K562 (cell line): ENCODE measurements around the gene SH3BP5. TPM values are rescaled to one million over a fixed set of nuclear protein-coding genes. Genes with fewer than 3 reads are reported as not detected.

ENCODE experiments used
- ATAC-seq: fragments of 200-7000 bp; cut with Tn5 transposase; 3 replicates; pipeline ENCODE4 v1.9.1; 2020; ENCODE audit warnings: moderate library complexity
- BruUV-seq: library from RNA; stranded (reverse); fragments of 400-500 nt; replicated peaks from 2 replicates; lab custom pipeline; 2021; lab: Mats Ljungman, UMichigan
- CTCF ChIA-PET: fragments of 300-600 bp; formaldehyde crosslinking; extraction: SDS; loops from one replicate; lab custom pipeline; 2021; ENCODE audit warnings: low intra/inter-chr PET ratio; lab: Yijun Ruan, JAX
- POLR2A ChIA-PET: fragments of 300-600, 350-650 bp; sonication (Branson Sonifier 250); formaldehyde crosslinking; extraction: SDS; loops from one replicate; lab custom pipeline; 2021; ENCODE audit warnings: antibody characterized with exemption, inconsistent platforms; lab: Yijun Ruan, JAX
- DNase-seq, 4 experiments: peaks; one replicate each; pipeline versions ENCODE4 v3.0.0 to v3.0.0-alpha.2; 2011 to 2018; ENCODE audit warnings: low spot score in 3 of 4, mixed read lengths in 3 of 4; ENCODE audit errors: extremely low read depth in 1 of 4
- FAIRE-seq: peaks from 2 replicates; lab custom pipeline; 2011; peaks lifted over from hg19 to GRCh38; lab: Jason Lieb, UNC
- H2AFZ ChIP-seq: 2 replicates; pipeline ENCODE4 v1.6.0; 2011; ENCODE audit warnings: low read depth, low read length, control low read depth, inconsistent platforms
- H3K27ac ChIP-seq: fragments of 200-600 bp; 3 replicates; pipeline ENCODE4 v1.8.0; 2011; ENCODE audit warnings: low read depth, mild to moderate bottlenecking, control low read depth, inconsistent platforms, low read length, moderate library complexity, mixed read lengths; ENCODE audit errors: extremely low read depth
- H3K27me3 ChIP-seq, 2 experiments: fragments of 300-600 bp in 1 of 2; 2 replicates in 1 of 2; 3 replicates in 1 of 2; pipeline versions ENCODE4 v1.6.0 to v1.8.0; 2011; ENCODE audit warnings: inconsistent platforms in 2 of 2, low read length in 2 of 2, mild to moderate bottlenecking in 1 of 2, mixed read lengths in 1 of 2, moderate library complexity in 1 of 2; ENCODE audit not compliant: control insufficient read depth in 2 of 2, insufficient read depth in 2 of 2
- H3K36me3 ChIP-seq: fragments of 300-600 bp; 3 replicates; pipeline ENCODE4 v1.8.0; 2011; ENCODE audit warnings: mild to moderate bottlenecking, low read length, inconsistent platforms; ENCODE audit not compliant: control insufficient read depth, insufficient read depth
- H3K4me1 ChIP-seq, 2 experiments: fragments of 200-600 bp in 1 of 2; replicated peaks in 1 of 2; 2 replicates in 1 of 2; 3 replicates in 1 of 2; pipeline versions ENCODE4 v1.5.1 to v1.8.0; 2011; ENCODE audit warnings: inconsistent platforms in 2 of 2, low read length in 2 of 2, mild to moderate bottlenecking in 1 of 2, mixed read lengths in 1 of 2, moderate library complexity in 1 of 2; ENCODE audit not compliant: control insufficient read depth in 2 of 2, insufficient read depth in 2 of 2
- H3K4me2 ChIP-seq: 2 replicates; pipeline ENCODE4 v1.6.1; 2011; ENCODE audit warnings: low read length, control low read depth, inconsistent platforms, mixed read lengths; ENCODE audit not compliant: insufficient read depth
- H3K4me3 ChIP-seq: fragments of 200-600 bp; sonication (generic), shearing (Covaris generic); 2 replicates; pipeline ENCODE4 v1.5.1; 2016; ENCODE audit warnings: control low read depth, inconsistent platforms
- H3K79me2 ChIP-seq: fragments of 200-600 bp; 3 replicates; pipeline ENCODE4 v1.8.0; 2011; ENCODE audit warnings: low read length, inconsistent platforms; ENCODE audit not compliant: control insufficient read depth, insufficient read depth
- H3K9ac ChIP-seq, 2 experiments: 2 replicates each; pipeline versions ENCODE4 v1.6.0 to v1.6.1; 2011; ENCODE audit warnings: low read depth in 2 of 2, low read length in 2 of 2, control low read depth in 1 of 2, inconsistent platforms in 1 of 2, mild to moderate bottlenecking in 1 of 2, mixed read lengths in 1 of 2; ENCODE audit not compliant: insufficient read depth in 1 of 2
- H3K9me1 ChIP-seq: one replicate; pipeline ENCODE4 v1.6.0; 2011; ENCODE audit warnings: inconsistent platforms, mild to moderate bottlenecking, low read length, moderate library complexity; ENCODE audit not compliant: control insufficient read depth, insufficient read depth
- H3K9me3 ChIP-seq: replicated peaks from 2 replicates; pipeline ENCODE4 v1.5.1; 2011; ENCODE audit warnings: low read depth, low read length, inconsistent platforms; ENCODE audit not compliant: control insufficient read depth, insufficient read depth
- H4K20me1 ChIP-seq: replicated peaks from 2 replicates; pipeline ENCODE4 v1.6.1; 2011; ENCODE audit warnings: low read length, inconsistent platforms, mixed read lengths; ENCODE audit not compliant: control insufficient read depth, insufficient read depth
- HINFP ChIP-seq: fragments of 450-650 bp; conservative IDR thresholded peaks from 2 replicates; pipeline ENCODE4 v1.6.1; 2016; ENCODE audit warnings: missing genetic modification characterization, low read depth, mild to moderate bottlenecking, control low read depth, missing compliant biosample characterization
- HIVEP1 ChIP-seq: fragments of 250-450 bp; sonication (Bioruptor Pico); IDR thresholded peaks from 2 replicates; pipeline ENCODE4 v1.4.0; 2020; ENCODE audit warnings: mild to moderate bottlenecking
- HNRNPK ChIP-seq: fragments of 200-400 bp; formaldehyde crosslinking; IDR thresholded peaks from one replicate; pipeline ENCODE4 v1.6.1; 2018; ENCODE audit warnings: mild to moderate bottlenecking, low read depth, low read length; ENCODE audit not compliant: poor library complexity, severe bottlenecking
- KLF10 ChIP-seq: fragments of 250-450 bp; sonication (Bioruptor Pico); IDR thresholded peaks from 2 replicates; pipeline ENCODE4 v1.6.1; 2021; ENCODE audit warnings: matching md5 sums
- RBM17 ChIP-seq: fragments of 200-400 bp; formaldehyde crosslinking; IDR thresholded peaks from 2 replicates; pipeline ENCODE4 v1.6.1; 2017; ENCODE audit warnings: low read depth, mild to moderate bottlenecking, low read length, borderline replicate concordance
- RBM25 ChIP-seq: fragments of 200-400 bp; formaldehyde crosslinking; IDR thresholded peaks from 2 replicates; pipeline ENCODE4 v1.6.1; 2018; ENCODE audit warnings: low read length, low read depth, moderate library complexity; ENCODE audit not compliant: severe bottlenecking
- STAT6 ChIP-seq: sonication (generic); formaldehyde crosslinking; IDR thresholded peaks from 2 replicates; pipeline ENCODE4 v1.8.1; 2023; ENCODE audit warnings: mild to moderate bottlenecking, missing genetic modification reagents
- ZKSCAN1 ChIP-seq: fragments of 150-350 bp; IDR thresholded peaks from 2 replicates; pipeline ENCODE4 v1.6.1; 2016; ENCODE audit warnings: low read depth, low read length
- ZKSCAN3 ChIP-seq: fragments of 250-450 bp; sonication (Bioruptor Pico); IDR thresholded peaks from 2 replicates; pipeline ENCODE4 v1.4.0; 2020
- ZKSCAN8 ChIP-seq: fragments of 200-800 bp; sonication (Bioruptor generic); IDR thresholded peaks from 2 replicates; pipeline ENCODE4 v1.6.1; 2016; ENCODE audit warnings: missing genetic modification characterization, missing compliant biosample characterization
- ZNF436 ChIP-seq: fragments of 250-450, 450-650 bp; sonication (Bioruptor Pico); formaldehyde crosslinking; IDR thresholded peaks from 2 replicates; pipeline ENCODE4 v1.7.0; 2020; ENCODE audit warnings: mild to moderate bottlenecking
- WGBS: fragments of 100-300 bp; shearing (Covaris generic); methylation state at CpG from one replicate; pipeline ENCODE4 v1.1.6; 2016; ENCODE audit warnings: low coverage, mixed read lengths; ENCODE audit not compliant: insufficient coverage; ENCODE audit errors: missing lambda C conversion rate; 5-methylcytosine and 5-hydroxymethylcytosine counted together
- in situ Hi-C: fragments of 300-500 bp; cut with MboI; formaldehyde crosslinking; loops from 4 replicates; pipeline ENCODE4 v1.15.0; 2018; ENCODE audit warnings: inconsistent platforms, mixed read lengths
- intact Hi-C: fragments of 100-400 bp; cut with micrococcal nuclease; formaldehyde crosslinking; loops from 2 replicates; pipeline ENCODE4 v1.14.2; 2022
- polyA plus RNA-seq, 8 experiments: library from polyadenylated mRNA; depleted of rRNA in 4 of 8; stranded (reverse) in 5 of 8; unstranded in 3 of 8; fragments of >200 nt; fragmentation: Nextera tagmentation in 2 of 8; fragmentation: Illumina TruSeq in 1 of 8; extraction: Ambion mirVana in 2 of 8; extraction: Trizol in 1 of 8; gene quantifications; 2 replicates each; pipeline versions ENCODE4 v1.2.1 to v1.2.3, GENCODE V29; 2011 to 2014; ENCODE audit warnings: inconsistent platforms in 1 of 8, missing spikeins in 1 of 8
- total RNA-seq, 7 experiments: library from RNA; depleted of rRNA in 6 of 7; stranded (reverse); fragments of >200 nt in 6 of 7; fragmentation: Illumina TruSeq in 2 of 7; extraction: Trizol in 2 of 7; gene quantifications; 2 replicates each; pipeline versions ENCODE4 v1.2.1 to v1.2.3, GENCODE V29; 2011 to 2021; ENCODE audit warnings: low replicate concordance in 1 of 7

The SH3BP5 gene
- total and polyA plus RNA-seq, 9 of the 15 experiments (the other 6 are each of a cell fraction or from before 2014, with no cell fraction given) = 2.9 to 29.0 (median 14.9) TPM

GRCh38 chr3:15303728-15304127, 28.7 kb downstream of the SH3BP5 start:
- H3K4me1 ChIP-seq = peaks cover 53 to 58% of the 10 kb centered on the region in 2 experiments
- ATAC-seq = no peak
- H3K9ac ChIP-seq = no peak overlapping the region
- H3K27me3 ChIP-seq = no peaks in the 10 kb centered on the region
- peaks cover 25% of the 10 kb centered on the region for H3K79me2 ChIP-seq
- intact Hi-C loops = no loop called here
- no peaks in the 10 kb centered on the region for H4K20me1 ChIP-seq
- no peak for FAIRE-seq
- POLR2A ChIA-PET = interaction anchor here (1.4 to 1.7 kb wide), 2 partner anchors 9 to 21 kb away, joined by 4 read pairs; no protein-coding TSS in a partner anchor
- in situ Hi-C loops = no loop called here
- CTCF ChIA-PET = no interaction called here
- no peak overlapping the region for H3K4me3 ChIP-seq
- BruUV-seq = no TSS peak
- no peak overlapping the region for H3K4me2 ChIP-seq
- peaks cover 20% of the 10 kb centered on the region; the same call in 2 of the 3 replicates for H3K36me3 ChIP-seq
- TF ChIP-seq ZNF436 (CRISPR knock-in tag) = no peak
- TF ChIP-seq ZKSCAN1 = no peak
- TF ChIP-seq RBM17 = no peak
- no peak for TF ChIP-seq HINFP (tag)
- TF ChIP-seq STAT6 = no peak
- no peak for TF ChIP-seq ZKSCAN3 (CRISPR knock-in tag)
- TF ChIP-seq KLF10 (CRISPR knock-in tag) = no peak
- no peak for TF ChIP-seq HIVEP1
- no peak for TF ChIP-seq RBM25
- TF ChIP-seq ZKSCAN8 (CRISPR knock-in tag) = no peak
- no peak for TF ChIP-seq HNRNPK
- no peaks in the 10 kb centered on the region for H3K9me1 ChIP-seq
- H2AFZ ChIP-seq = no peak overlapping the region
- H3K9me3 ChIP-seq = no peaks in the 10 kb centered on the region
- no peak for DNase-seq
- no peak overlapping the region for H3K27ac ChIP-seq
- WGBS = 93% methylated on average over 13 of the region's 13 CpGs
